ENCODE data around the gene MLH1.
A peak's percentile ranks its signal among the peaks of the same experiment; 100 is the strongest.
"Not testable (repeated sequence)": the region's sequence is repeated elsewhere in the genome, so short reads cannot be mapped to it uniquely, and the experiment has no call there.

The MLH1 gene

GRCh38 chr3:36993326-36994283 is at the start of gene MLH1:
Gene MLH1 (plus strand): TSS chr3:36993518. CDS start chr3:36993548, 30 bp downstream.
- no peak for DNase-seq

DNA sequence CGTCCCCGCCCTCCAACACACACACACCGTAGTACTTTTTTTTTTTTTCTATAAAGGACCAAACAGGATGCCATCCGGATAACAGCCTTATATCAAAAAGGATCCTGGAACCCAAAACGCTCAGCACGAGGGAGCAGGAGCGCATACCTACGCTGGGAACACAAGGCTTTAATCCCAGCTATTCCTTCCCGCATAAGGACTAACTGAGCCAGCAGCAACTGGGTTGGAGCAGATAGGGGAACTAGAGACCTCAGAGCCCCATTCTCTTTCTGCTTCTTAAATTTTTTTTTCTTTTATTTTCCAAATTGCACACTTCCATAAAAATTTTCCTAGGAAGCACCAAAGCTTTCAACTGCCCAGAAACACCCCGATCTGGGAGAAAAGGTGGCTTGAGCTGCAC is 49.7 kb upstream of the MLH1 start:
- DNase-seq = no peak

DNA sequence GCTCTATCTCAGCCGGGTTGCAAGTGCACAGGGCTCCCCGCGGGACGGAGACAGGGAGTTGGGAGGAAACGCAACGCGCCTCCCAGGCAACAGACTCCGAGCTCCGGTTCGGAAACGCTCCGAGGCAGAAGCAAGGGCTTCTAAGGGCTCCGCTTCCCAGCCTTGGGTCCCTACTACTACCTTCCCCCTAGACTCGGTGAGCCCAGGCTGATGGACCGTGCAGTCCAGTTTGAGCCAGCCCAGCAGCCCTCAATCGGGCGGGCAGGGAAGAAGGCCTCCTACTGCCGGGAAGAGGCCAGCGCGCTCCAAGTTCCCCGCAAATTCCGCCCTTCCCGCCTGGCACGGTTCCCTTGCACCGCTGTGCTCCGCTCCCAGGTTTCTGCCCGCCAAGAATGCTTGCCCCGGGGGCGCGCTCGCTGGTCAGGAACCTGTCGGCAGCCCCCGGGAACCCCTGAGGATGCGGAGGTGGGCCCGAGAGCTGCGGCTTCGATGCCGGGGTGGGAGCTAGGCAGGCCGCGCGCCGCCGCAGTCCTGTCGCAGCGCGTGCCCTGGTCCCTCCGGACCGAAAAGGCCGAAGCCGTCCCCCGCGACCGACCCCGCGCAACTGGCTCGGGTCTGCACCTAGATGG is 49.2 kb upstream of the MLH1 start:
- DNase-seq = peak; percentile 12

- peak; percentile 6 for DNase-seq
Measured at GRCh38 chr3:36944641-36945270, 48.6 kb upstream of the MLH1 start, which contains the start of gene TRANK1. Gene TRANK1 (minus strand): TSS chr3:36945054. CDS start chr3:36944809, 245 bp downstream.

- DNase-seq = no peak
Measured at GRCh38 chr3:36945333-36945980, 47.9 kb upstream of the MLH1 start.

DNA sequence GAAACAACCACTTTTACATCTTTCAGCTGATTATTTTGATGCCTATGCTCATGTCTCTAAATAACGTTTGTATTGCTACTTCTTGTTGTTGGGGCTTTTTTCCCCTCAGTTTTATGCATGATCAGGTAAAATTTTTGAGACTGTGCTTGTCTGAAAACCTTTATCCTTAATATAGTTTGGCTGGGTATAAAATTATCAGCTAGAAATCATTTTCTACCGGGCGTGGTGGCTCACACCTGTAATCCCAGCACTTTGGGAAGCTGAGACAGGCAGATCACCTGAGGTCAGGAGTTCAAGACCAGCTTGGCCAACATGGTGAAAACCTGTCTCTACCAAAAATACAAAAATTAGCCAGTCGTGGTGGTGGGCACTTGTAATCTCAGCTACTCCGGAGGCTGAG is 45.5 kb upstream of the MLH1 start:
- not testable (repeated sequence) for DNase-seq

DNA sequence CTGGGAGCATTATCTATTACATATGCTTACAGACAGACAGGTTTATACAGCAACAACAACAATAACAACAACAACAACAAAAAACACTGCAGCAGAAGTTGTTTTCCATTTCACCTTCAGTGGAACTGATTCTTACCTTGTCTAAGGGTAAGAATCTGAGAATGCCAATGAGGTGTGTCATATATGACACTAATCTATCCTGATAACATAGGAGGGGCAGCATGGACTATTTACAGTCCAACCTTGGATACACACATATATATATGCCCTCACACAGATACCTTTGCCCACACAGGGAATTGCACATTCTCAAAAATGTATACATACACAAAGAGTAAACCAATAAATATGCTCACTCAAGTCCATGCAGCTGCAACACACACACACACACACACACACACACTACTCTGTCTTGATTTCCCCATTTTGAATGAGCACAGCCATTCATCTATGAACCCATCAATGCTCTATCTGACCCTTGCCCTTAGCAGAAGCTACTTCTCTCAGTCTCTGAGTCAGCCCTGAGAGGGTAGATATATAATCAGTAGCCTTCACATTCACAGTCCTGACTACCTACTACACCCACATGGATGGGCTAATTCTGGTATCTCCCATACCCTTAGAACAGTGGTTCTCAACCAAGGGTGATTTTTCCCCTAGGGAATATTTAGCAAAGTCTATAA is 38.7 kb upstream of the MLH1 start:
- no peak for DNase-seq

DNA sequence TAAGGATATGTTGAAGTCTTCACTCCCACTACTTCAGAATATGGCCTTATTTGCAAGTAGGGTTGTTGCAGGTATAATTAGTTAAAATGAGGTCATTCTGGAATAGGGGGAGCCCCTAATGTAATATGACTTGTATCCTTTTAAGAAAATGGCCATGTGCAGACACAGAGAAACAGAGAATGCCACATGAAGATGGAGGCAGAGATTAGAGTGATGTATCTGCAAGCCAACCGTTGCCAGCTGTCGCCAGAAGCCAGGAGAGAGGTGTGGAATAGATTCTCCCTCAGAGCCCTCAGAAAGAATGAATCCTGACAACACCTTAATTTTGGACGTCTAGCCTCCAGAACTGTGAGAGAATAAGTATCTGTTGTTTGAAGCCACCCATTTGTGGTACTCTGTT is 37.2 kb upstream of the MLH1 start:
- DNase-seq = no peak

- DNase-seq = no peak
Measured at GRCh38 chr3:36957063-36957462, 36.3 kb upstream of the MLH1 start.

DNA sequence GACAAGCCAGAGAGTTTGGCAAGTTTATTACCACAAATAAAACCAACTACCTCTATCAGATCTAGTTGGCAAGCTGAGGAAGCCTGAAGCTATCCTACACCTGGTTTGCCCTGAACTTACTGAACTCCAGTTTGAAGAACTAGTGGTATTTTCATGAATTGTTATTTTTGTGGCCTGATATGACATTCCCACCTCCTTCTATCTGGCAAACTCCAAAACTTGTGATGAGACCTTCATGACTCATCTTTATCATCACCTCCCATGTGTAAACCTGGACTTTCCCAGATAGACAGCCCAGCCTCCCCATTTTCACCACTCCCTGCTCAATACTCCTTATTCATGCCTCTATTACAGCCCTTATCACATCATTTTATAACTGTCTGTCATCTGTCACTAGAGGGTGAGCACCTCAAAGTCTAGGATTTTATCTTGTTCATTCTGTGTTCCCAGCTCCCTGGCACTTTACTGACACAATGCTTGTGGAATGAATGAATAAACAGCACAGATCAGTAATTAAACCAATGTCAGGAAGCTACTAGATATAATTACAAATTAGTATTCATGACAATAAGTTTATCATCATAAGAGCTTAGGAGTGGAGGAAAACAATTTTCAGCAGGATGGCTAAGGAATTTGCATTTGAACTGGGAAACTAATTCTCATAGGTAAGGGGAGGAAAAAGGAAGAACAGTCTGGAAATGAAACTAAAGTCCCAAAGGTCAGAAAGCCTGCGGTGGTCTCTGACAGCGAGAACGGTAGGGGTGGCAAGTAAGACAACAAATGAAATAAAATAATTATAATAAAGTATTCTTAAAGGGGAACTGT is 35.2 kb upstream of the MLH1 start:
- DNase-seq = no peak

DNA sequence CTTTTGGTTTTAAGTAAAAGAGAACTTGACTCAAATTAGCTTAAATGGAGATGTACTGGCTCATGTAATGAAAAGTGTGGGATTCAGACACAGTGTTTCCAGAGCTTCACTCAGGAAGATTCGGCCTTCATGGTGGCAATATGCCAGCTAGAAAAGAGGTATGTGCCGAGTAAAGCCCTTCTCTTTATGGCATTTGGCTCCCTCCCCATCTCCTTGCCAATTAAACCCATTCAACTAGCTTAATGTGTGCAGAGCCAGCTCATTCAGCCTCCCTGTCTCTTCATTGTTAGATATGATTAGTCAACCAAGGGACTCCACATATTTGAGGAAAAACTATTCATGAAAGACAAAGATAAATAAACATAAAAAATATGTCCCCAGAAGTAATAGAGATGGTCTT is 33.5 kb upstream of the MLH1 start:
- DNase-seq = peak; percentile 87

DNA sequence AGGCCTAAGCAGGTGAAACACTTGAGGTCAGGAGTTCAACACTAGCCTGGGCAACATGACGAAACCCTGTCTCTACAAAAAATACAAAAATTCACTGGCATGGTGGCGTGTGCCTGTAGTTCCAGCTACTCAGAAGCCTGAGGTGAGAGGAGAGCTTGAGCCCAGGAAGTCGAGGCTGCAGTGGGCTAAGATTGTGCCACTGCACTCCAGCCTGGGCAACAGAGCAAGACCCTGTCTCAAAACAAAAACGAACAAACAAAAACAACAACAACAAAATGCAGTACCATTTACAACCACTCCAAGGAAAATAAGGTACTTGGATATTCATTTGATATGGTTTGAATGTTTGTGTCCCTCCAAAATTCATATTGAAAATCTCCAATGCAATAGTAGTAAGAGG is 32.8 kb upstream of the MLH1 start:
- DNase-seq = no peak

DNA sequence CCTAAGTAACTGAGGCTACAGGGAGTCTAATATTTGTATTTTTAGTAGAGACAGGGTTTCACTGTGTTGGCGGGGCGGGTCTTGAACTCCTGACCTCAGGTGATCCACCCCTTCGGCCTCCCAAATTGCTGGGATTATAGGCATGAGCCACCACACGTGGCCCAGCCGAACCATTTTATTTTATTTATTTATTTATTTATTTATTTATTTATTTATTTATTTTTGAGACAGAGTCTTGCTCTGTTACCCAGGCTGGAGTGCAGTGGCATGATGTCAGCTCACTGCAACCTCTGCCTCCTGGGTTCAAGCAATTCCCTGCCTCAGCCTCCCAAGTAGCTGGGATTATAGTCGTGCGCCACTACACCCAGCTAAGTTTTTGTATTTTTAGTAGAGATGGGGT is 30.3 kb upstream of the MLH1 start:
- DNase-seq = not testable (repeated sequence)

- DNase-seq = no peak
Measured at GRCh38 chr3:36964331-36964730, 29.0 kb upstream of the MLH1 start.

GRCh38 chr3:36964817-36965216 is 28.5 kb upstream of the MLH1 start:
- DNase-seq = no peak

DNA sequence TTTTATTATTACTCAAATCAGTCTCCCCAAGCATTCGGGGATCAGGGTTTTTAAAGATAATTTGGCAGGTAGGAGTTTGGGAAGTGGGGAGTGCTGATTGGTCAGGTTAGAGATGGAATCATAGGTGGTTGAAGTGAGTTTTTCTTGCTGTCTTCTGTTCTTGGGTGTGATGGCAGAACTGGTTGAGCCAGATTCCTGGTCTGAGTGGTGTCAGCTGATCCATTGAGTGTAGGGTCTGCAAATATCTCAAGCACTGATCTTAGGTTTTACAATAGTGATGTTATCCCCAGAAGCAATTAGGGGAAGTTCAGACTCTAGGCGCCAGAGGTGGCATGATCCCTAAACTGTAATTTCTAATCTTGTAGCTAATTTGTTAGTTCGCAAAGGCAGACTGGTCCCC is 27.9 kb upstream of the MLH1 start:
- DNase-seq = peak; percentile 87

- no peak for DNase-seq
Measured at GRCh38 chr3:36969085-36969484, 24.2 kb upstream of the MLH1 start.

DNA sequence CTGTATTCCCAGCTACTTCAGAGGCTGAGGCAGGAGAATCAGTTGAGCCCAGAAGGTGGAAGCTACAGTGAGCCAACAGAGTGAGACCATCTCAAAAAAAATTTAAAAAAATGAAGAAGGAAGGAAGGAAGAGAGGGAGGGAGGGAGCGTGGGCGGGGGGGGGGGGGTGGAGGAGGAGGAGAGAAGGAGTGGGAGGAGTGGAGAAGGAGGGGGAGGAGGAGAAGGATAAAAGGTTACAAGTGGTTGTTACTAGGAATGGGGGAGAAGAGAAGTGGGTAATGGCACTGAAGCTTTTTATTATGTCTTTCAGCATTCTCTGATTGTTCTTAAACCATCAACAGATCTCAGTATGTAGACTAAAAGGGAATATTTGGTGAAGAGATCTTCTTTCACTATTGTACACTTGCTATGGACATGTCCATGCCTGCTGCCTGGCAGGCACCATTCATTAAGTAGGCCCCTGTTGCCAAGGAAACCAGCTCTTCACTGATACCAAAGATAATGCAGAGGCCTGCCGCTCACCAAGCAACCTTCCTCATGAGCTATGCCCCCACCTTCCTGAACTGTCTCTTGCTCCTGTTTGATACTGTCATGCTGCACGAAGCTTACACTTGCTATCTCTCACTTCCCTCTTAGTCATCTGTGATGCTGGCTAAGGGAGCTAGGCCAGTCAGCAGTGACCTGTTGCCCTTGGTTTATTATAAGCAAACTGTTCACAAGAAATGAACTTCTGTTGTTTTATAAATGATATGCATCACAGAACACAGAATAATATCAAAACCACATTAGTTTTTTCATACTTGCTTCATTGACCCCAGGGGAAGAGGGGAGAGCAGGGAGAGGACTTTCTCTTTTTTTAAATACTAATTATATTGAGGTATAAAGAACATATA is 23.5 kb upstream of the MLH1 start:
- DNase-seq = peak; percentile 91

DNA sequence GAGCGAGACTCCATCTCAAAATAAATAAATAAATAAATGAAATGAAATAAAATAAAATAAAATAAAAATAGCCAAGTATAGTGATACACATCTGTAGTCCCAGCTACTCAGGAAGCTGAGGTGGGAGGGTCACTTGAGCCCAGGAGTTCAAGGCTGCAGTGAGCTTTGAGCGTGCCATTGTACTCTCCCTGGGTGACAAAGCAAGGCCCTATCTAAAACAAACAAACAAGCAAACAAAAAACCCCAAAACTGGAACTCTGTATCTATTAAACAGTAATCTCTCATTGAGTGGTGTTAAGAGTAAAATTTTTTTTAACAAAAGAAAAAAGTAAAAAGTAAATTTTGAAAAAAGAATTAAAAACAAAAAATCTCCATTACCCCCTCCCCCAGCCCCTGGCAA is 21.2 kb upstream of the MLH1 start:
- no peak for DNase-seq

GRCh38 chr3:36973139-36973538 is 20.2 kb upstream of the MLH1 start:
- no peak for DNase-seq

DNA sequence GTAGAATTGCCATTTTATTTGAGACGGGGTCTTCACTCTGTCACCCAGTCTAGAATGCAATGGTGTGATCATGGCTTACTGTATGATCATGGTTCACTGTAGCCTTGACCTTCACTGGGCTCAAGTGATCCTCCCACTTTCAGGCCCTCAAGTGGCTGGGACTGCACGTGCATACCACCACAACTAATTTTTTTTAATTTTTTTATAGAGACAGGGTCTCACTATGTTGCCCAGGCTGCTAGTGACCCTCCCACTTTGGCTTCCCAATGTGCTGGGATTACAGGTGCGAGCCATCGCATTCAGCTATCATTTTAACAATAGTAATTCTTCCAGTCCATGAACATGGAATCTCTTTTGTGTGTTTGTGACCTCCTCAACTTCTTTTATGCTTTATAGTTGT is 12.3 kb upstream of the MLH1 start:
- no peak for DNase-seq
